ENCODE measurements around the gene SIGLEC1. TPM values are rescaled to one million over a fixed set of nuclear protein-coding genes. Genes with fewer than 3 reads are reported as not detected.
A peak's percentile ranks its signal among the peaks of the same experiment; 100 is the strongest.

Gene SIGLEC1
- total RNA-seq, 4 donors from 2014 or later: 0.61 to 3.0 (median 2.6) TPM

- no peaks in the 10 kb centered on the region for H3K4me1 ChIP-seq
- H3K36me3 ChIP-seq: no peaks in the 10 kb centered on the region
- DNase-seq: no peak
- H3K9me3 ChIP-seq: peaks cover 0 to 3% (median 0%) of the 10 kb centered on the region in 3 donors
- H3K27me3 ChIP-seq: no peaks in the 10 kb centered on the region
- intact Hi-C loops (cut with DNase I; ENCODE audit: low total_unique reads): no loop called here
- H3K27ac ChIP-seq: no peak overlapping the region
- in situ Hi-C loops (cut with MboI; ENCODE audit: low sequenced_read_pairs in 4 of 4): no loop called here
- TF ChIP-seq POLR2A (IDR thresholded peaks at IDR 0.05) (no peak), CTCF (IDR thresholded peaks at IDR 0.05 in 4 of 5, conservative IDR thresholded peaks at IDR 0.05 in 1 of 5) (peak in 1 of 5 experiments; percentile 13)
- no peak overlapping the region for H3K4me3 ChIP-seq
- no peak for ATAC-seq
Measured at GRCh38 chr20:3696200-3696599, 16.2 kb downstream of the SIGLEC1 start.

GRCh38 chr20:3694864-3695263 is 17.5 kb downstream of the SIGLEC1 start:
- intact Hi-C loops (cut with DNase I; ENCODE audit: low total_unique reads): no loop called here
- TF ChIP-seq POLR2A (IDR thresholded peaks at IDR 0.05): no peak
- no peak for TF ChIP-seq CTCF (IDR thresholded peaks at IDR 0.05 in 4 of 5, conservative IDR thresholded peaks at IDR 0.05 in 1 of 5)

DNA sequence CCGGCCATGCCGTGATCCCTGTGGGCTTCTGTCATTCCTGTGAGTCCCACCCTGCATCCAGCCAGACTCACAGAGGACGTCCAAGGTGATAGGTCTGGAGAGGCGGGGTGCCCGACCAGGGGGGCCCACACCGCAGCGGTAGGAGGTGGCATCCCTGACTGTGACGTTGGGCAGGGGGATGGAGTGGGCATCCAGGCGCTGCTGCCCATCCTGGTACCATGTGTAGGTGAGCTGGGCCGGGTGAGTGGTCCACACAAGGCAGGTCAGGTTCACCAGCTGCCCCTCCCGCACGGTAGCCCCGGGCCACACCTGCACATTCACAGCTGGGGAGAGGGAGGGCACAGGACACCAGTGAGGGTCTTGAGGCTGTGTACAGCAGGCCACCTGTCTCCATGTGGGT is 19.0 kb downstream of the SIGLEC1 start:
- peaks cover 0 to 3% (median 0%) of the 10 kb centered on the region in 3 donors for H3K9me3 ChIP-seq
- DNase-seq: no peak
- H3K36me3 ChIP-seq: no peaks in the 10 kb centered on the region
- H3K4me3 ChIP-seq: no peak overlapping the region
- intact Hi-C loops (cut with DNase I; ENCODE audit: low total_unique reads): no loop called here
- H3K27ac ChIP-seq: no peak overlapping the region
- ATAC-seq: no peak
- H3K4me1 ChIP-seq: no peaks in the 10 kb centered on the region
- in situ Hi-C loops (cut with MboI; ENCODE audit: low sequenced_read_pairs in 4 of 4): no loop called here
- H3K27me3 ChIP-seq: no peaks in the 10 kb centered on the region
- no peak for TF ChIP-seq CTCF (IDR thresholded peaks at IDR 0.05 in 4 of 5, conservative IDR thresholded peaks at IDR 0.05 in 1 of 5)
- no peak for TF ChIP-seq POLR2A (IDR thresholded peaks at IDR 0.05)

More at GRCh38 chr20:3694864-3695263, 17.5 kb downstream of the SIGLEC1 start:
- H3K36me3 ChIP-seq: no peaks in the 10 kb centered on the region
- in situ Hi-C loops (cut with MboI; ENCODE audit: low sequenced_read_pairs in 4 of 4): no loop called here
- DNase-seq (no peak), ATAC-seq (no peak)
- no peak overlapping the region for H3K27ac ChIP-seq
- H3K4me3 ChIP-seq: no peak overlapping the region
- no peaks in the 10 kb centered on the region for H3K4me1 ChIP-seq
- H3K27me3 ChIP-seq: no peaks in the 10 kb centered on the region
- peaks cover 0 to 3% (median 0%) of the 10 kb centered on the region in 3 donors for H3K9me3 ChIP-seq

DNA sequence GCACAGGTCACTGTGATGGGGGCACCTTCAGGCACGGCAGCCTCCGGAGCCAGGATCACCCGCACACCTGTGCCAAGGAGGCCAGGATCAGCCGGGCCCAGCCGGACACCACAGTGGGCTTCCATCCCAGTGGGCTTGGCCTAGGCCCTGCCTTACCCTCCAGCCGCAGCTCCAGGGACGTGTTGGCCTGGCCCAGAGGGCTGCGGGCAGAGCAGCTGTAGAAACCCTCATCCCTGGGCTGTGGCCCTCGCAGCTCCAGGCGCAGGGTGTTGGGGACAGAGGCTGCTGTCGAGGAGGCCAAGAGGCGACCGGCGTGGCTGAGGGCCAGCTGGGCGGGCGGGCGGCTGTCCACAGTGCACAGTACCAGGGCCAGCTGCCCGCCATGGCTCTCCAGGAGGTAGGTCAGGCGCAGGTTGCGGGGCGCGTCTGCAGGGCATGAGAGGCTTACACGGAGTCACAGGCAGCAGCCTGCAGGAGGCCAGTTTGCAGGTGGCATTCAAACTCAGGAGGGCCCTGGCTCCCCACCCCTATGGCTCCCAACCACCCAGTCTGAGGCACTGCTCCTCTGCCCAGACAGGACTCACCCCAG is 19.6 kb downstream of the SIGLEC1 start:
- ATAC-seq (no peak), DNase-seq (no peak)
- H3K27ac ChIP-seq: no peak overlapping the region
- H3K4me1 ChIP-seq: no peaks in the 10 kb centered on the region
- H3K4me3 ChIP-seq: no peak overlapping the region
- TF ChIP-seq POLR2A (IDR thresholded peaks at IDR 0.05) (no peak), CTCF (IDR thresholded peaks at IDR 0.05 in 4 of 5, conservative IDR thresholded peaks at IDR 0.05 in 1 of 5) (no peak)
- H3K9me3 ChIP-seq: peaks cover 0 to 3% (median 0%) of the 10 kb centered on the region in 3 donors
- H3K36me3 ChIP-seq: no peaks in the 10 kb centered on the region
- in situ Hi-C loops (cut with MboI; ENCODE audit: low sequenced_read_pairs in 4 of 4) (no loop called here), intact Hi-C loops (cut with DNase I; ENCODE audit: low total_unique reads) (no loop called here)
- no peaks in the 10 kb centered on the region for H3K27me3 ChIP-seq

- in situ Hi-C loops (cut with MboI; ENCODE audit: low sequenced_read_pairs in 4 of 4) (no loop called here), intact Hi-C loops (cut with DNase I; ENCODE audit: low total_unique reads) (no loop called here)
- no peak overlapping the region for H3K27ac ChIP-seq
- H3K4me3 ChIP-seq: no peak overlapping the region
- ATAC-seq: no peak
- no peaks in the 10 kb centered on the region for H3K27me3 ChIP-seq
- no peak for DNase-seq
- TF ChIP-seq CTCF (IDR thresholded peaks at IDR 0.05 in 4 of 5, conservative IDR thresholded peaks at IDR 0.05 in 1 of 5): no peak
- TF ChIP-seq POLR2A (IDR thresholded peaks at IDR 0.05): no peak
- H3K9me3 ChIP-seq: peaks cover 0 to 3% (median 0%) of the 10 kb centered on the region in 3 donors
- H3K36me3 ChIP-seq: no peaks in the 10 kb centered on the region
- peaks cover 7% of the 10 kb centered on the region in 2 donors for H3K4me1 ChIP-seq
Measured at GRCh38 chr20:3691897-3692296, 20.5 kb downstream of the SIGLEC1 start.
